Activated naive CD4-positive, alpha-beta T cell treated with anti-CD3 and anti-CD28 coated beads for 36 hours (primary cell): ENCODE data around the gene ZBTB46. TPM values are rescaled to one million over a fixed set of nuclear protein-coding genes. Genes with fewer than 3 reads are reported as not detected.

Experiments used
- CTCF ChIA-PET: fragments of 350-600 bp; sonication (Branson Sonifier 250); formaldehyde crosslinking; loops from one replicate; lab custom pipeline; 2021; ENCODE audit warnings: antibody characterized with exemption; lab: Charles Lee
- DNase-seq: peaks from one replicate; pipeline ENCODE4 v3.0.0-alpha.2; 2020
- H3K27ac Mint-ChIP-seq: one replicate; pipeline ENCODE4 v1.8.0; 2021; ENCODE audit warnings: mild to moderate bottlenecking, mixed read lengths
- H3K27me3 Mint-ChIP-seq: one replicate; pipeline ENCODE4 v1.8.0; 2021; ENCODE audit warnings: low read depth, mixed read lengths
- H3K36me3 Mint-ChIP-seq: one replicate; pipeline ENCODE4 v1.8.0; 2021; ENCODE audit warnings: low read depth, mixed read lengths
- H3K4me1 Mint-ChIP-seq: one replicate; pipeline ENCODE4 v1.8.0; 2021; ENCODE audit warnings: low read depth, mixed read lengths
- H3K4me3 Mint-ChIP-seq: one replicate; pipeline ENCODE4 v1.8.0; 2021; ENCODE audit warnings: mild to moderate bottlenecking, moderate library complexity, mixed read lengths
- H3K9me3 Mint-ChIP-seq: one replicate; pipeline ENCODE4 v1.8.0; 2021; ENCODE audit warnings: mixed read lengths
- intact Hi-C: fragments of 100-400 bp; cut with micrococcal nuclease; formaldehyde crosslinking; loops from one replicate; pipeline ENCODE4 v1.15.1; 2023
- total RNA-seq, 2 experiments: library from RNA; stranded (reverse); gene quantifications; one replicate each; pipeline ENCODE4 v1.2.3, GENCODE V29; 2021

The ZBTB46 gene
- total RNA-seq, 2 experiments from 2014 or later = 0.17 to 0.20 TPM

DNA sequence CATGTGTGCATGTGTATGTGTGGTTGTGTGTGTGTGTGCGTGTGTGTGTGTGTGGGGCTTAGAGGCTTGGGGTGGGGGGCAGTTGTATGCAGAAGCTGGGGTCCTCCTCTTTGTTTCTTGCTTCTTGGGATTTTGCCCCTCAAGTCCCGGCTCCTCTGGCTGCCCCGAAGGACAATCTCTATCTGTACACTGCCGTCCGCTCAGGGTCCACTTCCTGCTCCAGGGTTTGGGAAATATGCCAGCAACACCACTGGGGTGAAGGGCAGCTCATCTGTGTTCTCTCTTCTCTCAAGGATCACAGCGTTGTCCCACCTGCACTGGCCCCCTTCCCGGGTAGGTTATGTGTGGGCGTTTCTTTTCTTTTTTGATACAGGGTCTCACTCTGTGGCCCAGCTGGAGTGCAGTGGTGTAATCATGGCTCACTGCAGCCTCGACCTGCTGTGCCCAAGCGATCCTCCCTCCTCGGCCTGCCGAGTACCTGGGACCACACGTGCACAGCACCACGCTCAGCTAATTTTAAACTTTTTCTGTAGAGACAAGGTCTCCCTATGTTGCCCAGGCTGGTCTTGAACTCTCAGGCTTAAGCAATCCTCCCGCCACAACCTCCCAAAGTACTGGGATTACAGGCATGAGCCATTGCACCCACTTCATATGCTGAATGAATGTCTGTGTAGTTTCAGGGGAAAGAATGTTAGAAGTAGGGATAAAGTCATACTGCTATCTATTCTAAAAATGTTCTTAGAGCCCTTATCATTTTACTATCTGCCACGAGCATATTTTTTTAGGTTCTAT lies 65.8 kb downstream of the ZBTB46 start:
- H3K9me3 Mint-ChIP-seq = no peaks in the 10 kb centered on the region
- CTCF ChIA-PET = interaction anchor here (0.7 kb wide), 1 partner anchor 210 kb away, joined by 4 read pairs; no protein-coding TSS in a partner anchor

GRCh38 chr20:63759377-63759901 lies 71.6 kb downstream of the ZBTB46 start:
- Mint-ChIP-seq H3K36me3 (no peaks in the 10 kb centered on the region), H3K4me3 (no peak overlapping the region), H3K4me1 (peaks cover 5% of the 10 kb centered on the region), H3K27ac (no peak overlapping the region), H3K9me3 (no peaks in the 10 kb centered on the region), H3K27me3 (no peaks in the 10 kb centered on the region)
- CTCF ChIA-PET = interaction anchor here (0.6 to 1.5 kb wide), 2 partner anchors 48 to 222 kb away, joined by 4 read pairs; partner anchors contain the start of gene PTK6
- intact Hi-C loops = no loop called here
- no peak for DNase-seq

More for the DNA sequence above, 65.8 kb downstream of the ZBTB46 start:
- no peaks in the 10 kb centered on the region for H3K27me3 Mint-ChIP-seq
- no peaks in the 10 kb centered on the region for H3K36me3 Mint-ChIP-seq
- intact Hi-C loops = no loop called here
- H3K4me3 Mint-ChIP-seq = no peak overlapping the region
- DNase-seq = no peak
- H3K27ac Mint-ChIP-seq = no peak overlapping the region
- H3K4me1 Mint-ChIP-seq = no peaks in the 10 kb centered on the region

DNA sequence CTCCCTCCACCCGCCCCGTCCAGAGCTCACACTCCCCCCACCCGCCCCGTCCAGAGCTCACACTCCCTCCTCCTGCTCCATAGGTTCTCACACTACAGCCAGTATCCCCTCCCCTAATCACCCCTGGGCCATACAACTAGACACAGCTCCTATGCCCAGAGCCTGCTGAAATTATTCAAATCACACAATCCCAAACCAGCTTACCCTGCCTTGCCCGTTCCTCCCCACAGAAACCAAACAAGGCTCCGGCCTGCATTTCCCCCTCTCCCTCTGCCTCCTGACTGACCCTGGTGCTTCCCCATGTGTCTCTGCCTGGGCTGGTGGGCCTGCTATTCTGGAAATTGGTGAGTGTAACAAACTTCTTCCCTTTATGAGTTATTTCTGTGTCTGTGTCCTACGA lies 72.9 kb downstream of the ZBTB46 start:
- CTCF ChIA-PET = interaction anchor here (0.6 kb wide), 1 partner anchor 218 kb away, joined by 3 read pairs; no protein-coding TSS in a partner anchor
- H3K4me1 Mint-ChIP-seq = peaks cover 5% of the 10 kb centered on the region
- H3K9me3 Mint-ChIP-seq = no peaks in the 10 kb centered on the region
- H3K4me3 Mint-ChIP-seq = no peak overlapping the region
- no peaks in the 10 kb centered on the region for H3K36me3 Mint-ChIP-seq
- no peak for DNase-seq
- H3K27me3 Mint-ChIP-seq = no peaks in the 10 kb centered on the region
- intact Hi-C loops = no loop called here
- no peak overlapping the region for H3K27ac Mint-ChIP-seq

- Mint-ChIP-seq H3K4me3 (no peak overlapping the region), H3K4me1 (peaks cover 9% of the 10 kb centered on the region), H3K27ac (no peak overlapping the region), H3K36me3 (no peaks in the 10 kb centered on the region), H3K27me3 (no peaks in the 10 kb centered on the region), H3K9me3 (no peaks in the 10 kb centered on the region)
- DNase-seq = no peak
- intact Hi-C loops = no loop called here
- CTCF ChIA-PET = no interaction called here
These were observed 74.4 kb downstream of the ZBTB46 start for GRCh38 chr20:63756648-63756991.

- no peaks in the 10 kb centered on the region for H3K36me3 Mint-ChIP-seq
- CTCF ChIA-PET = no interaction called here
- no peak overlapping the region for H3K4me3 Mint-ChIP-seq
- no peak overlapping the region for H3K27ac Mint-ChIP-seq
- H3K27me3 Mint-ChIP-seq = no peaks in the 10 kb centered on the region
- DNase-seq = no peak
- H3K9me3 Mint-ChIP-seq = no peaks in the 10 kb centered on the region
- intact Hi-C loops = no loop called here
- peaks cover 12% of the 10 kb centered on the region for H3K4me1 Mint-ChIP-seq
These were observed 75.0 kb downstream of the ZBTB46 start for GRCh38 chr20:63755933-63756647.

GRCh38 chr20:63754008-63754407 lies 77.1 kb downstream of the ZBTB46 start:
- H3K27me3 Mint-ChIP-seq = no peaks in the 10 kb centered on the region
- no peak overlapping the region for H3K27ac Mint-ChIP-seq
- CTCF ChIA-PET = no interaction called here
- no peak for DNase-seq
- H3K4me3 Mint-ChIP-seq = no peak overlapping the region
- peaks cover 21% of the 10 kb centered on the region for H3K4me1 Mint-ChIP-seq
- H3K36me3 Mint-ChIP-seq = no peaks in the 10 kb centered on the region
- H3K9me3 Mint-ChIP-seq = no peaks in the 10 kb centered on the region
- intact Hi-C loops = no loop called here

DNA sequence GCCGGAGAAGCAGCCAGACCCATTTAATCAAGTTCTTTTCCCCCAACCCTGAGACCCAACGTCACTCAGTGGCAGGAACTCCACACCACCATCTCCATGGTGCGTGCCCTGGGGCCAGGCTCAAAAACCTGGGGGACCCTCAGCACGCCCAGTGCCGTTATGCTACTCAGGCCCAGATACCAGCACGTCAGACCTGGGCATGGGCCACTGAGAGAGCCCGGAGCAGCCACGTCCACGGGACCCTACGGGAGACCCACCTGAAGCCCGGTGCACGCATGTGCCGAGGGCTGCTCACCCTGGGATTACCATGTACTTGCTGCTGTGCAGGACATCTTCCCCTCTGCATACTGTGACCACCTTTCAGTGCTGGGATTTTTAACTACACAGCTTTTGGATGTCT lies 77.7 kb downstream of the ZBTB46 start:
- CTCF ChIA-PET = no interaction called here
- Mint-ChIP-seq H3K36me3 (no peaks in the 10 kb centered on the region), H3K27me3 (no peaks in the 10 kb centered on the region), H3K27ac (no peak overlapping the region), H3K4me3 (no peak overlapping the region), H3K9me3 (no peaks in the 10 kb centered on the region), H3K4me1 (peaks cover 21% of the 10 kb centered on the region)
- DNase-seq = no peak
- intact Hi-C loops = no loop called here

- intact Hi-C loops = no loop called here
- CTCF ChIA-PET = no interaction called here
- DNase-seq = no peak
- no peak overlapping the region for H3K27ac Mint-ChIP-seq
- H3K4me3 Mint-ChIP-seq = no peak overlapping the region
- H3K36me3 Mint-ChIP-seq = no peaks in the 10 kb centered on the region
- no peaks in the 10 kb centered on the region for H3K27me3 Mint-ChIP-seq
- no peaks in the 10 kb centered on the region for H3K9me3 Mint-ChIP-seq
- H3K4me1 Mint-ChIP-seq = peaks cover 21% of the 10 kb centered on the region
These were observed 78.5 kb downstream of the ZBTB46 start for GRCh38 chr20:63752411-63753101.

- DNase-seq = no peak
- H3K9me3 Mint-ChIP-seq = no peaks in the 10 kb centered on the region
- CTCF ChIA-PET = no interaction called here
- no peaks in the 10 kb centered on the region for H3K27me3 Mint-ChIP-seq
- H3K27ac Mint-ChIP-seq = peak overlapping the region; percentile 69
- H3K36me3 Mint-ChIP-seq = no peaks in the 10 kb centered on the region
- H3K4me1 Mint-ChIP-seq = peaks cover 19% of the 10 kb centered on the region
- peak overlapping the region; percentile 52 for H3K4me3 Mint-ChIP-seq
- intact Hi-C loops = no loop called here
These were observed 79.4 kb downstream of the ZBTB46 start for GRCh38 chr20:63751471-63752271.

GRCh38 chr20:63750807-63751470 lies 80.1 kb downstream of the ZBTB46 start:
- Mint-ChIP-seq H3K36me3 (no peaks in the 10 kb centered on the region), H3K27ac (peak overlapping the region; percentile 69), H3K4me1 (peaks cover 16% of the 10 kb centered on the region), H3K9me3 (no peaks in the 10 kb centered on the region), H3K27me3 (no peaks in the 10 kb centered on the region), H3K4me3 (peak overlapping the region; percentile 52)
- intact Hi-C loops = no loop called here
- CTCF ChIA-PET = interaction anchor here (0.9 to 1.2 kb wide), 2 partner anchors 10 to 35 kb away, joined by 3 read pairs; no protein-coding TSS in a partner anchor
- peak; percentile 72 for DNase-seq
